NCI-H2029 (cell line): Measurements from ENCODE around the gene HOXB7.

Source experiments
- DNase-seq: peaks from one replicate; lab custom pipeline; 2025; lab: John Stamatoyannopoulos, UW

Gene HOXB7

DNA sequence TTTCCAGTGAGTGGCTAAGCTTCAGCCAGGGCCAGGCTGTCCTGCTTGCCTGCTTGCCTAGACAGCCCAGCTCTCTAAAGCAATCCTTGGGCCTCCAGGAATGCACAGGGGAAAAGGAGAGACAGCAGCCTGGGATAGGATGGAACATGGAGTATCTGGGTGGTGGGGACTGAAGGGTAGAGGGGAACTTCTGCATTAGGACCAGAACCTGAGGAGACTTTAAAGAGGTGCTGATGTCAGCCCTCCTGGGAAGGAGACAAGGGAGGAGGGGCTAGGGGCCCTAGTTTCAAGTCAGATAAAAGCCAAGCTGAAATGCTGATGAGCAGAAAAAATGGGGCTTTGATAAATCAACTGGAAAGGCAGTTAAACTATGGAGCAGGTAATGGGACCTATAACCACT is 1.8 kb downstream of the HOXB7 start:
- no peak for DNase-seq

DNA sequence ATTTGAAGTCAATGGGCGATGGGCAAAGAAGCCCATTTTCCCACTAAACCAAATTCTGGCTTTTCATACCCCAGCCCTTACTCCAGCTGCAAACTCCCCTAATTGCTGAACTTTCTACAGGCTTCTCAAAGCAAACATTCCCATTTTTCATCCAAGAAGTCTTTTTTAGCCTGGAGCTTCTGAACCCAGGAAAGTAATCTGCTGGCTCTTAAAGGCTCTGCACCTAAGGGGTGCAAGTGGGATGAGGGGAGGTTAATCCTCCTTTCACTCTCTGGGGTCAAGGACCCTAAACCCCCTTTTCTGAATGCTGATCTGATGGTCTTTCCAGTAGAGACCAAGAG is 2.4 kb downstream of the HOXB7 start:
- DNase-seq = no peak

DNA sequence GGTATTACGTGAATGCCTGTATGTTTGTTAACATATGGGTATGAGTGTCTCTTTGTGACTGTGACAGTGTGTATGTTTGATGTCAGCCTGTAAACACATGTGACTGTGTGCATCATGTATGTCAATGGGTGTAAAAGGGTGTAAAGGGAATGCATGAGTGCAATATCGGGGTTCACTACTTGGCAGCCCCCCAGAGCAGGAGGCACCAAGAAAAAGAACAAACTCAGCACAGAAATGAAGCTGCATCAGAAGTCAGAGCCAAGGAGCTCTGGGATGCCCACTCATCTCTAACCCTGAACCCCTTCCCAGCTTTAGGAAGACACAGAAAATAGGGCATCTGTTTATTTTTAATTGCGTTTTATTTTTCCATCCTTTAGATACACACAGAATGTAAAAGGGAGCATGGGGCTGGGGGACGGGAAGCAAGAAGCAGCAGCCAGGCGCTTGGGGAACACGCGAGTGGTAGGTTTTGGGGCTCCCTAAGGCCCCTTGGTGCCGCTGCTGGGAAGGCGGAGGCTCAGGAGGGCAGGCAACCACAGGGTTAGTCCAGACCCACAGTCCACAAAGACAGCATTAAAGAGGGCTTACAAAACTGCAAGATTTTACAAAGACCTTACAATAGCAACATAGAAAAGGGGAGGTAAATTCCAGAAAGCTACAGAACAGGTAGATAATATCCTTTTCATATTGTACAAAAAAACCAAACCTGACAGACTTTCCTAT is 3.8 kb downstream of the HOXB7 start:
- DNase-seq = no peak

DNA sequence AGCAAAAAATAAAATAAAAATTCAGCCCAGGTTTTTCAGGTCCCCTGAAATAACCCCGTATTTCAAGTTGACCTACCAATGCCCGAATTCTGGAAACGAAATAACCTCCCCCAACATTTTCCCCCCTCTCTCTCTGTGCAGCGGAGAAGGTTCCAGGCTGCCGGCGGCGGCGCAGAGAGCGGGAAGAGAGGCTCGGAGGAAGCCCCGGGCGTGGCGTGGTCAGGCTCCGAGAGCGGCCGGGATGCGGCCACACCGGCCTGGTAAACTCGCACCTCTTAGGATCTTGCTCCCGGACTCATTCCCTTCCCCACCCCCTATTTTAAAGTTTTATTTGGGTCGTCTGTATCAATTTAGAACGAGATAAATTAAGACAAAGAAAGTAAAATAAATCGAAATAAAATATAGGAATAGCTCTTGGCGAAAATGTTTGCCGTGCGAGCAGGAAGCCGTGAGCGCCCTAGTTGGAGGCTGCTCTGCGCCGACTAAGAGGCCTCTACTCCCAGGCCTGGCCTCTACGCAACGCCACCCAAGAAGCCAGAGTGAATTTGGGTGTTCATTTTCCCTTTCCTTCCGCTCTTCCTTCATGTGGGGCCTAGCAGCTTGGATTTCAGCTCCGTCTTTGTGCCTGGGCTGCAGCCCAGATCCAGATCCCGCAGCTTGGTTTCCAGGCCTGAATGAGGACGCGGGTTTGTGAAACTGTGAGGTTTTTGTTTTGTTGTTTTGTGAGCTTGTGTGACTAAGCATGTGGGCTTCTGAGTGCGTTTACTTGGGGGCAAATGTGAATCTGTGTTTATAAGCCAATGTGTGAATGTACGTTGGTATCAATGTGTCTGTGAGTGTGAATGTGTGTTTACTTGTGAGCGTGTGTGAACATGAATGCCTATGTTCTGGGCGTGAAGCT is 4.6 kb downstream of the HOXB7 start:
- no peak for DNase-seq

DNA sequence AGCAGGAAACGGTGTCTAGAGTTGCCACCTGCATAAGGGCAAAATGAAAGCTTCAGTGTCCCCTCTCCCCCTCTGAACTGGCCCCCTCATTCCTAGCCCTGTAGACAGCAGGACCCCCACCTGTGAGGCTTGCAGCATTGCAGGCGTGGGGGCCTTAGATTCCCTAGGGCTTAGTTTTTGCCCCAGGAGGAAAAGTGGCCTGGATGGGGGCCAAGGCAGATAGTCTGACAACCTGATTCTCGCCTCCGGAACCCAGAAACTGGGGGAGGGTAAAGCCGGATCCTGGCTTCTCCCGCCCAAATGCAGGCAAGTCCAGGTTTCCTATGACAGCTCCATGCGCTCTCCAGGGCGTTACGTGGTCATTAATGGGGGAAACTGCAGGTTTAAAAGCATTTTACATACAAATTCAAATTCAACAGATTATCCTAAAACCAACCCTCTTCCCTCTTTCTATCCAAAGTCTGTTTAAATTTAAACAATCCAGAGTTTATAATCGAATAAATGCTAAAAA is 5.4 kb downstream of the HOXB7 start:
- no peak for DNase-seq

DNA sequence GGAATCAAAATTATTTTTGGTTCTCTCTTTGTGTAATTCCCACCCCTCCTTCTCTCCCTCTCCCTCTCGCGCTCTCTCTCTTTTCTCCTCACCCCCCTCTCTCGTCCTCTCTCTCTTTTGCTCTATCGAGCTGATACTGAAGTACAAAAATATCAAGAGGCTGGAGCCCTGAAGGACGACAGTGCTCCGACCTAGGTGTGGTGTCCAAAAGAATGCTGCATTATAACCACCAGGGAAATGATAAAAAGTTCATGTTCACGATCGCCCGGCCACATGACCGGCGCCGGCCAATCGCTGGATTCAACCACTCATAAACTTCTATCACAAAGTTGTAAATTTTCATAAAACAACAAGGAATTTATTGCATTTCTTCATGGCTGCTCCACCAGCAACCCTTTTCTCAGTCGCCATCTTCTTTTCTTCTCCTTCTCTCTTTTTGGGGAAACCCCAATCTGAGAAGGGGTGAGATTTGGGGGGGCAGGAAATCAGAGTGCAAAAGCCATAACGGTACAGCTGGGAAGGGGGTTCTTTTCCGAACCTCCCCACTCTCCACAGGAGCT is 6.0 kb downstream of the HOXB7 start, which contains the start of gene HOXB6:
TSS of gene HOXB6 (minus strand) at position 217 of the 560 bp plus-strand sequence. CDS start 6,836 bp downstream, outside the sequence.
- no peak for DNase-seq

DNA sequence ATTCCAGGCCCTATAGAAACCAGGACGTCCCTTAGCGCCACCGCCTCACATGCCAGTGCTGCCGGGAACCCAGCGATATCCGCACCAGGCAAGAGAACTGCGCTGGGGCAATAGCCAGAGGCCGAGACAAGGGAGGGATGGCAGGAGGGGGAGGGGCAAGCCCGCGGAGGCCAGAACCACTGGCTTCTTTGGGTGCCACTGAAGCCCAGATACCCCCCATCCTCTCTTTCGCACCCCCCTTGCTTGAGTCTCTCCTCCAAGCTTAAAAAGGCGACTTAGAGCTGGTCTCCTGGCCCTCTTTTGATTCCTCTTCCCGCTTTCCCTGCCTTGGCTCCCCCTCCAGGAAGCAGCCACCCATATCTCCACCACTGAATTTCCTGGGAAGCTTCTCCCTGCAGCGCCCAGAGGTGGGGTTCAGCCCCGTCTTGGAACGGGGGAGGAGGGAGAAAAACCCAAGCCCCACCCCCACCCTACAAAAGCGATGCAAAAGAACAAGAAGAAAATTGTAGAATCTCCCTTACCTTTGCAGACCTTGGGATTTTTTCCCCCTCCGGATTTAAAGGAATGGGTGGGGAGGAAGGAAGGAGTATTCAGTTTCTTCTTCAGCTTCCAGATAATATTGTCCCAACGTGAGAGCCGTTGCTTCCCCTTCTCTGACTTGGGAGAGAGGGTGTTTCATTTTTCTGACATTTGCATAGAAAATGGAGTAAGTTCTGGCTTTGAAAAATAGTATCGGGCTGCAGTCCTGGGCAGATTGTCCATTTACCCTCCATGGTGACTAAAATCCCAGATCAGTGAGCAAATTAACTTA is 6.7 kb downstream of the HOXB7 start:
- DNase-seq = no peak

DNA sequence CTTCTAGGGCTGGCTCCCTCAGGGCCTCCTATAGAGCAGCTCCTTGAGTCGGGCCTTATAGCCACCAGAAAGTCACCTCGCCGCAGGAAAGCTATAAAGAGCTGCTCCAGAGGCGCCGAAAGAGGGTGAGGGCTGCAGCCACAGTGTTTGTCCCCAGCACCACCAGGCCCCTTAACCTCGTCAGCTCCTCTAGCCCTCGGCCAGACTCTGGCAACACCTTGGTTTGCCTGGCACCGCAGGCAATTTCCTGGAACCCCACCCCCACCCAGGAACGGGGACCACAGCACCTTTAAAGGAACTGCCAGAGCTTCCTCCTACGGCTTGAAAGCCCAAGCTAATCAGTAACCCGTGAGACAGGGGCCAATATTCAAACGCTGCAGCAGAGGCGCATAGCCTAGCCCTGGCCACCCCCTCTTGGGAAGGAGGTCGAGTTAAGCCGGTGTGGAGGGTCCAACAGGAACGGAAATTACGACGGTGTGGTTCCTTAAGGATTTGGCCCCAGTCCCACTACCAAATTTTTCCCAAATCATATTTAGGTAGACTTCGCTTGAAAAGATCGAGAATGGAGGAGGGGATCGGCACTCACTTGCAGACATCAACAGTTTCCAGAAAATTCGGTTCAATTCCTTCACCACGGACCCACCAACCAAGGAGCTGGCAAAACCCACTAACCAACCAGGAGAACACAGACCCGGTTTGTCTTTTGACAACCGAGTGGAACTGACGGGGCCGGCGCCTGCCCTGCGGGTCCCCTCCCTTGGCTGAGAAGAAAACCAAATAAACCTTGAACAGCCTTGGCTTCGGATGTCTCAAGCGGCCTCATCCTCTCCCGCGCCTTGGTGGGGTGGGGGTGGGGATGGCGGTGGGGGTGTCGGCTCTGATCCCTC is 9.0 kb downstream of the HOXB7 start:
- DNase-seq = no peak

DNA sequence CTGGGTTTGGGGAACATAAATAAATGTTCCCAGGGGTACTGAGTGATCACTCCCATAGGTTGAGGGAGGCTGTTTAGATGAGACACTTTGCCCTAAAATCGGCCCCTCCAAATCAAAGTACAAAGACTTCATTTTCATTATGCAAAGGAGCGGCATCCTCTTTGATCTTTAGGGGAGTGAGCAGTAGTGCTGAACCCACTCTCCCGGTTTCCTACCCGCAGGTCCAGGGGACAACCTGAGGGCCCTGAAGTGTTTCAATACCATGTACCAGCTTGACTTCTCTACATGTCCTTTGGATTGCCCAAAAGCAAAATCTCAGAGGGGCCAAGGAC is 9.6 kb downstream of the HOXB7 start:
- no peak for DNase-seq

DNA sequence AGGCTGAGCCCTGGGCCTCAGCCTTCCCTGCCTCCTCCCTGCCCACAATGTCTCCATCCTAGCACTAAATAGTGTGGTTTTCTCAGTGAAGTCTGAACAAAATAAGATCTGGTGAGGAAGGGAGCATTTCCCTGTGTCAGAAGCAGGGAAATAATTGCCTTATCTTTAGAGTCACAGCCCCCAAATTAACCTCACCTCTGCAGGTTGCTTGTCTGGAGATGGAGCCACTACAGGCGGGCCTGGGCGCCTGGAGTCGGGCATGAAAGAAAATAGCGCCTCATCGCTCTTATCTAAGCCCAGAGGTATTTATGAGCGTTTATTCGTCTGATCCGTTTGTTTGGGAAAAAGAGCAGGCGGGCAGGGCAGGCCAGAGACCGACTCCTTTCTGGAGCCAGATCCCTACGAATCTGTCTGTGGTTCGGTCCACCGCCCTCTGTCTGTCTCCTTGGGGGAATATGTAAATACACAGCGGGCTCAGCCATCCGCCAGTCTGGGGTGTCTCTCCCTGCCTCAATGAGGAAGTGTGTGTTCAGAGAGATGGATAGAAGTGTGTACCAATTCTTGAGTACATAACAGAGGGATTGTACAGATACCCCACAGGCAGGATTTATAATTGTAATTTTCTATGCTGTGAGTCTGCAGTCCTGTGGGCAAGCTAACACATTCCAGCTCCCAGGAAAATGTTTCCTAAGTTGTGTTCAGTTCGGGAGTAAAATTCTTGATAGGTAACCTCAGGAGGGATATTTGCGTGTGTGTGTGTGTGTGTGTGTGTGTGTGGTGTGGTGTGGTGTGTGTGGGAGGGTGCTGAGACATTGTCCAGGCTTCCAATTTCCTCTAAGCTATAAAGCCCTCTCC is 10.3 kb downstream of the HOXB7 start:
- DNase-seq = no peak

DNA sequence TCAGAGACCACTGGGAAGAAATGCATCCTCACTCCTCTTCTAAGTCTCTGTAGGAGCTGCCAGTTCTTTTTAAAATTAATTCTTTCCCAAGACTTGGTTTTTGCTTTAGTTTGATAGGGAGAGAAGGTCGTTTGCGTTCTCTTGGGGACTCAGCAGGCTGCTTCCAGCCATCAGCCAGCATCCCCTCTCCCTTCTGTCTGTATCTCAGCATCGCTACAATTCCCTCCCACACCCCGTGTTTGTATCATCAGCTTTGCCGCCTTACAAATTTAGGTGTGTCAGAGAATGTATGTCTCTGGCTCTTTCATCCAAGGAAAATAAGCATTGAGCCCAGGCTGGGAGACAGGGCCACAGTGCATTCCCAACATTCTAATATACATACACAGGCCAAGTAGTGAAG is 11.5 kb downstream of the HOXB7 start:
- no peak for DNase-seq

DNA sequence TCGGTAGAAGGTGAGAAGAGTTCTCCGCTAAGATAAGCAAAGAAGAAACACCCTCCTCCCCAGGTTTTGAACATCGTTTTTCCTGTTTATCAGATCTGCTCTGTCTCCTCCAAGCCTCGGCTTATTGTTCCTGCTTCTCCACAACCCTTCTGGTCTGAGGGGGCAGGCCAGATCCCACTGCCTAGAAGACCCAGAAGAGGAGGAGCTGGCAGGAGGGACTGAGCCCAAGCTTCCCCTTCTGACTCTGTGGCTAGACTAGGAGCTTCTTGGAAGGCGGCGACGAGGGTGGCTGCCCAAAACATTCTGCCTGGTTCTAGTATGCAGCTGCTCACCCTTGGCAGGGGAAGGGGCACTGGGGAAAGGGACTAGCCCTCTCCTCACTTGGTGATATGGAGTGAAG is 12.1 kb downstream of the HOXB7 start:
- no peak for DNase-seq

DNA sequence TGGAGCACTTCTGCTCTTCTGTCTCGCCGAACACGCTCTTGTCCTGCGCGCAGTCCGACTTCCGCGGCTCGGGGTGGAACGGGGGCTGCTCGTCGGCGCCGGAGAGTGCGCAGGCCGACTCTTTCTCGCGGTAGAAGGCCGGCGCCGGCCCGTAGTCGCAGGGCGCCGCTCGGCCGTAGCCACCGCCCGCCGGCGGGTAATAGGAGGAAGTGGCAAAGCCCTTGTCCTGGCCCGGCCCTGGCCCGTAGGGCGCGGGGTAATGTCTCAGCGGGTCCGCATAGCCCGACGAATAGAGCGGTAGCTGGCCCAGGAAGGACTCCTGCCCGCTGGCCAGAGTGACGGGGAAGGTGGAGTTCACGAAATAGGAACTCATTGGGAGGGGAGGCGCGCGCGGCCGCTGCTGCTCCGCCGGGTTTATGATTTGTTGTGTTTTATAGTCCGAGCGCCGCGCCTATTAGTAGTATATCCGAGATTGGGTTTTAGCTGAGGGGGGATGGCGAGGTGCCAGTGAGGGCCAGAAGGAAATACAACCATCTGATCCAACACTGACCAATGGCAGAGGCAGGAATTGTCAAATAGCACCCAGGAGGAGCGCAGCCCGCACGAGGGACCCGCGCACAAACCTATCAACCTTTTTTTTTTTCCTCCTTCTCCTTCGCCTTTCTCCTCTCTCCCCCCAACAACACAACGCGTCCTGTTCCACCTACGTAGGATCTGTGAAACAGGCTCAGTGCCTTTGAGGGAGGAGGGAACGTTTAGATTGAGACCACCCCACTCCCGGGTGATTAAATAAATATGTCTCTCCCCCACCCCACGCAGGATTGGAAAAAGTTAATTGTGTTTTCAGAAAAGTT is 12.8 kb downstream of the HOXB7 start:
- peak; percentile 79 for DNase-seq

DNA sequence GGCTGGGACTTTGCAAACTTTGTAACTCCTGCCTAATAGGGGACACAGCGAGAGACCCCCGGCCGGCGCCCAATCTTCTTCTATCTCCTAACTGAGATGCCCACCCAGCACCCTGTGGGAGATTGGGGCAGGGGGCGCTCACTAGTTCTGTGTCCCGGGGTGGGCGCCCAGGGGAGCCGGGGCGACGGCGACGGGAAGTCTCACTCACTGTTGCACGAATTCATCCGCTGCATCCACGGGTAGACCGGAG is 13.4 kb downstream of the HOXB7 start:
- no peak for DNase-seq

DNA sequence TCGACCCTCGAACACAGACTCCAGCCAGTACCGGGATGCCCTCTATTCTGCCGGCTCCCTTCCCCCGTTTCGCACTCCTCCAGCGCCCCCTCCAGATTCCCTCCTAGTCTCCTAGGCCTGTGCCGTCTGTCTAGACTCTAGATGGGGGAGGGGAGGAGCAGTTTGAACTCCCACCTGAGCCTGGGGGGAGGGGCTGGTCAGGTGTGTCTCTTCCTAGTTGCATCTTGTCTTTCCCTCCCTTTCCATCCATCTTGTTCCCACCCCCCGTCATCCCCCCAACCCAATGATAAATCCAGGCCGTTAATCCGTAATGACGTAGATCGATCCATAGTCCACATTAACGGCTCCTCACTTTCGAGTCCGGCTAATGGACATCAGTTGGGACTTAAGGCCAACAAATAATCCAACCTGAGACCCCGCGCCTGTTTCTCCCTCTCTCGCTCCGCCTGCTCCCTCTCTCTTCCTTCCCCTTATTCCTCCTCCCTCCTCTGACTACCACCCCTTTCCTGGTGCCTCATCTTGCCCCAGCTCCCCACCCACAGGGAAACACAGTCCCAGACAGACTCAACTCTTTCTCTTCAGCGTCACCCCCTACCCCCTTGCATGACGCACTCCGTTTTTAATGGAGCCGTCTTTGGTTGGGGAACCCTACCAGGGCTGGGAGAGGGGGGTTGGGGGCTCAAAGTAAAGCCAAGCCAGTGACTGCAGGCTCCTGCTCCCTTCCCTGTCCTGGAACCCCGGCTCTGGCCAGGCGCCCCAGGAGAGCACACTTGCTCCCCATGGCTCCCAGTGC is 13.9 kb downstream of the HOXB7 start:
- peak; percentile 83 for DNase-seq

DNA sequence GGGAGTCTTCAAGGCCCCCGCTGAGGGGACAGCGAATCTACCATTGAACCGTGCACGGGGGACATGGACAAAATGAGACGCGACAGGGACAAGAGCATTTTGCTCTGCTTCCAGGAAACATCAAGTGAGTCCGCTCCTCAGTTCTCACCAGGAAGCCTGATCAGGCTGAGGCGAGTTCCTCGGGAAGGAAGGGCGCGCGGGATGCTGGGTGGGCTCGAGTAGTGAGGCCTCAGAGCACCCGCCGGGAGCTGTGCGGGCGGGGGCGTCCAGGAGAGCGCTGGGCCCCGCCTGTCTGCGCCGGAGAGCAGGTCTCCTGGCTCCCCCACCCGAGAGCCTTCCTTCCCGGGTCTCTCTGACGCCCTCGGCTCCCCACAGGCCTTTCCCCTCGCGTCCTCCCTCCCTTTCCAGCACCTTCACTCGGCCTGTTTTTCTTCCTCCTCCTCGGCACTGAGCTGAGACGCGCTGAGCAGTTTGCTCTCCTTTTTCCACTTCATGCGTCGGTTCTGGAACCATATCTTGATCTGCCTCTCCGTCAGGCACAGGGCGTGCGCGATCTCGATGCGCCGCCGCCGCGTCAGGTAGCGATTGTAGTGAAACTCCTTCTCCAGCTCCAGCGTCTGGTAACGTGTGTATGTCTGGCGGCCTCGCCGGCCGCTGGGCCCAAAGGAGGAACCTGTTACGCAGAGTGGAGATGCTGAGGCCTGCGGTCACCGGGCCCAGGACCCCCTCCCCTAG is 14.7 kb downstream of the HOXB7 start:
- DNase-seq = no peak

DNA sequence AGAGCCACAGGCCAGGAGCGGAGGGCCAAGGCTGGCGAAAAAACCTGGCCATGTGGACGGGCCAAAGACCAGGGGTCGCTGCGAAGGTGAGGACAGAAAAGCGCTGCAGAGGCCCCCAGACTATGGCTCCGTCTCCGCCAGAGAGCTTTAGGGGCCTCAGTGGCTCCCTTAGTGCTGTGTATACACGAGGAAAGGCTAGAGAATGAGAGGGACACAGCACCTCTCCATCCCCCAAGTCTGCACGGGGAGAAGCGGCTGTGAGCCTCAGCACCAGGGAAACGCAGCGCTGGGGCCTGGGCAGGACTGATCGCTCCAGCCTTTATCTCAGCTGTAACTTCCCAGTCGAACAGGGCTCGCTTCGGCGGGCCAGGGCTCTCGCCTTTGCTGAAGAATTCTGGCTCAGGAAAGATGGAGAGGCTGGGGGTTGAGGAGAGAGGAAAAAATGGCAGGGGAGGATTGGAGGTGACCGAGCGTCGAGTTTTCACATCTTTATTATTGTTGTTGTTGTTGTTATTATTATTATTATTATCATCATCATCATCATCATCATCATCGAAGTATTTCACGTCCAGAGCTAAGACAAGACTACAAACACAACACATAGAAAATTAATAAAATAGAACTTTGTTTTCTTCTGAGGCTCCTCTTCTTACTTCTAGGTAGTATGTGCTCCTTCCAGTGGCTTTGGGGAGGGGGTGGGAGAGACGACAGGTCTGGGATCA is 15.4 kb downstream of the HOXB7 start:
- no peak for DNase-seq
